BE2C (cell line): ENCODE measurements around the gene TLL2.

Experiments used
- DNase-seq: peaks from one replicate; pipeline ENCODE4 v3.0.0-alpha.2; 2020
- H3K27me3 ChIP-seq: fragments of 250-450 bp; sonication (Bioruptor Pico); 2 replicates; pipeline ENCODE4 v1.5.1; 2020; ENCODE audit warnings: mild to moderate bottlenecking
- H3K36me3 ChIP-seq: fragments of 250-450 bp; sonication (Bioruptor Pico); 2 replicates; pipeline ENCODE4 v1.5.1; 2020; ENCODE audit warnings: mild to moderate bottlenecking
- H3K4me1 ChIP-seq: fragments of 250-450 bp; sonication (Bioruptor Pico); 2 replicates; pipeline ENCODE4 v1.5.1; 2020
- H3K4me3 ChIP-seq: 2 replicates; pipeline ENCODE4 v1.5.1; 2011; ENCODE audit warnings: low read depth, low read length
- H3K9me3 ChIP-seq: fragments of 250-450 bp; sonication (Bioruptor Pico); 2 replicates; pipeline ENCODE4 v1.5.1; 2020
- TF ChIP-seq, protein P1 (sequence below): IDR thresholded peaks from 2 replicates; pipeline ENCODE4 v1.5.1; 2012; ENCODE audit warnings: mild to moderate bottlenecking, low read depth, low read length

TLL2 gene

DNA sequence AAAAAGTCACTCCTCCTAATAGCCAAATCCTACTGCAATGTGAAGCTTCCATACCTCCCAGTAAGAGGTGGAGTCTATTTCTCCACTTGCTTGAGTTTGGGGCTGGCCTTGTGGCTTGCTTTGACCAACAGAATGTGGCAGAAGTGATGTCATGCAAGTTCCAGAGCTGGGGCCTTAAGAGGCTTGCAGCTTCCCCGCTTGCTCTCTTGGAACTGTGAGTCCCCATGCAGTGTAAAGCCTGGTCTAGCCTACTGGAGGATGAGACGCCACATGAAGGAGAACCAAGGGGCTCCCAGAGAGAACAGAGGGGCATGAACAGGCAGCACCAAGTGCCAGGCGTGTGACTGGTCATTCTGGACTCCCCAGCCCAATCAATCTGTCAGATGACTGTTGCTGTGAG, 96.3 kb downstream of the TLL2 start:
- H3K36me3 ChIP-seq = no peaks in the 10 kb centered on the region
- no peak overlapping the region for H3K4me3 ChIP-seq
- TF ChIP-seq, protein P1, sequence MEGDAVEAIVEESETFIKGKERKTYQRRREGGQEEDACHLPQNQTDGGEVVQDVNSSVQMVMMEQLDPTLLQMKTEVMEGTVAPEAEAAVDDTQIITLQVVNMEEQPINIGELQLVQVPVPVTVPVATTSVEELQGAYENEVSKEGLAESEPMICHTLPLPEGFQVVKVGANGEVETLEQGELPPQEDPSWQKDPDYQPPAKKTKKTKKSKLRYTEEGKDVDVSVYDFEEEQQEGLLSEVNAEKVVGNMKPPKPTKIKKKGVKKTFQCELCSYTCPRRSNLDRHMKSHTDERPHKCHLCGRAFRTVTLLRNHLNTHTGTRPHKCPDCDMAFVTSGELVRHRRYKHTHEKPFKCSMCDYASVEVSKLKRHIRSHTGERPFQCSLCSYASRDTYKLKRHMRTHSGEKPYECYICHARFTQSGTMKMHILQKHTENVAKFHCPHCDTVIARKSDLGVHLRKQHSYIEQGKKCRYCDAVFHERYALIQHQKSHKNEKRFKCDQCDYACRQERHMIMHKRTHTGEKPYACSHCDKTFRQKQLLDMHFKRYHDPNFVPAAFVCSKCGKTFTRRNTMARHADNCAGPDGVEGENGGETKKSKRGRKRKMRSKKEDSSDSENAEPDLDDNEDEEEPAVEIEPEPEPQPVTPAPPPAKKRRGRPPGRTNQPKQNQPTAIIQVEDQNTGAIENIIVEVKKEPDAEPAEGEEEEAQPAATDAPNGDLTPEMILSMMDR = no peak
- peaks cover 4% of the 10 kb centered on the region for H3K27me3 ChIP-seq
- H3K4me1 ChIP-seq = peaks cover 4% of the 10 kb centered on the region; the same call in 1 of the 2 replicates
- DNase-seq = no peak
- H3K9me3 ChIP-seq = no peaks in the 10 kb centered on the region

DNA sequence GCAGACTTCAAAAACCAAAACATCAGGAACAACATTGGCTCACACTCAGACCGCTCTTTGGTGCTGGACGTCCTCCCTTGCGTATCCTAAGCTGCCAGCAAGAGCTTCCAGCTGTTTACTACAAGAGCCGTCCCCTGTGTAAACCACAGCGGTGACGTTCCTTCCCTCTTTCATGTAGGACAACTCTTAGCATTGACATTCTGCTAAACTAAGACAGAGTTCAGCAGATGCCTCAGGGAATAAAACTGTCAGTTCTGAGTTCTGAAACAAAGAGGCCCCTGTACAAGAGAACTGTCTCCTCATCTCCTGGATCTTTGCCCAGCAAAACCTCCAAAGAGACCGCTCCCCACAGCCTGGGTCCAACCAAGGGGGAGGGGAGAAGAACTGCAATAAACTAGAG, 97.1 kb downstream of the TLL2 start:
- H3K4me3 ChIP-seq = no peak overlapping the region
- no peaks in the 10 kb centered on the region for H3K36me3 ChIP-seq
- DNase-seq = no peak
- peaks cover 4% of the 10 kb centered on the region; the same call in 1 of the 2 replicates for H3K4me1 ChIP-seq
- TF ChIP-seq, protein P1 = no peak
- peaks cover 12% of the 10 kb centered on the region for H3K27me3 ChIP-seq
- no peaks in the 10 kb centered on the region for H3K9me3 ChIP-seq

DNA sequence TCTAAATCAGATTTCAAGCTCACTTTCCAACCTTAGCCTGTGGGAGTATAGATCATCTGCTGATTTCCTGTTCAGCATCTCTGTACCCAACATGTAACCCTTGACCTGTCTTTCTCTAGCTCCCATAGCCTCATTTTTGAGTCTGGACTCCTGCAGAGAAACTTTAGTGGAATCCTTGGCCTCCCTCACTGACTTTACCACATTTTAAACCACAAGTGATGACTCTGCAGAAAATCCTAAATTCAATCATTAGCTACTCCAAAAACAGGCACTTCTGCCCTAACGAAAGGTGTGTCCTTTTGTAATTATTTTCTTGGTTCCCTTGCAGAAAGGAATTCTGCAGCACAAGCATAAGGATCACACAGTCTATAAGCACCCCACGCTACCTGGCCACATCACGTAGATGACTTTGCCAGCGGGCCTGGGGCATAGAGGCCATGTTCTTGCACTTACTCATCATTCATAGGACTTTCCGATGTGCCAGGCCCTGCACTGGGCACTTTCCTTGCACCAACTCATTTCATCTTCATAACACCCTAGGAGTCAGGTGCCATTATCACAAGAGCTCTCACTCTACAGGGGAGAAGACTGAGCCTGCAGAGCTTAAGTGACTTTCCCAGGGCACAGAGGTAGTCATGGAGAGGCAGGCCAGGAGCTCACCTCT, 97.7 kb downstream of the TLL2 start:
- TF ChIP-seq, protein P1 = no peak
- no peak for DNase-seq
- Histone ChIP-seq H3K4me1 (peaks cover 4% of the 10 kb centered on the region; the same call in 1 of the 2 replicates), H3K9me3 (no peaks in the 10 kb centered on the region), H3K4me3 (no peak overlapping the region), H3K36me3 (no peaks in the 10 kb centered on the region), H3K27me3 (peaks cover 12% of the 10 kb centered on the region)

DNA sequence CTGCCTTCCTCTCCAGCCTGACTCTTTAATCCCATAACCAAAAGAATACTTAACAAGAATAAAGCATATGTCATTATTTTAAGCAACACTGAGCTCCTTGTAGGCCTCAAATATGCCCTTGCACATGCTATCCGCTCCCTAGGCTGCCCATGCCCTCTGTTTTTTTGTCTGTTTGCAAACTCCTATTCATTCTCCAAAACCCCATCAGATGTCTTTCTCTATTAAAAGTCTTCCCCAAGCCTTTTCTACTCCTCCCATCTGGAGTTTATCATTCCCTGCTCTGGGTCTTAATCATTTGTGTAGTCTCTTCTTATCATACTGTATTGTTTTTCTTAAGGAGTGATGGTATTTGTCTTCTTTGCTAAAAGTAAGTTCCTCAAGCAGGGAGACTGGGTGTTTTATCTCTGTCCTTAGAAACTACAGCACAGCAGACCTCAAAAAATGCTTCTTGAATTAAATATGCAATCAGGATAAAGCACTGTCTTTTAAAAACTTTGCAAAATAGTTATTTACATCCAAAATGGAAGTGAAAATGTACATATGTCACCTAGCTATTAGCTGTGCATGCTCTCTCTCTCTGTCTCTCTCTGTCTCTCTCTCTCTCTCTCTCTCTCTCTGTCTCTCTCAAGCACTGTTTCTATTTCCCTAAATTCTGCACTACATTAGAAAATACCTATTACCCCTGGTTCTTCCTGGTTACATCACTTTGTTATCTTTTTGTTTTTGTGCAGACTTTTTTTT, 98.4 kb downstream of the TLL2 start:
- Histone ChIP-seq H3K36me3 (no peaks in the 10 kb centered on the region), H3K4me3 (no peak overlapping the region), H3K9me3 (no peaks in the 10 kb centered on the region), H3K27me3 (peaks cover 12% of the 10 kb centered on the region), H3K4me1 (peaks cover 3% of the 10 kb centered on the region; the same call in 1 of the 2 replicates)
- DNase-seq = no peak
- TF ChIP-seq, protein P1 = no peak

DNA sequence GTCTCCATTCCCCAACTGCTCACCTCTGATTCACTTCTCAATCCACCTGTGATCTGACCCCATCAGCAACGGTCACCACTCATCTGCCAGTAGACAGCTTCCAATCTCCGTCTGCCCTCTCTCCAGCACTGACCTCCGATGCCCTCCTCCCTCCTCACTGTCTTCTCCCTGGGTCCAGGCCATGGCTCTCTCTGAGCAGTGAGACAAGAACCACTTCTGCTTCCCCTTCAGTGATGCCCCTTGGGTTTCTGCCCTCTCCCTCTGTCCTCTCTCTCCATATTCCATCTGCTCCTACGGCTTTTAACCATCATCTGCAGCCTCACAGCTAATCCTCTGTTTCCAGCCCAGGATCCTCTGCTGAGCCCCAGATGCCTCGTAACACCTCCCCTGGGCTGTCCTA, 99.4 kb downstream of the TLL2 start:
- TF ChIP-seq, protein P1 = no peak

More for the DNA sequence above, 99.4 kb downstream of the TLL2 start:
- peaks cover 12% of the 10 kb centered on the region for H3K27me3 ChIP-seq
- no peaks in the 10 kb centered on the region for H3K36me3 ChIP-seq
- DNase-seq = no peak
- no peak overlapping the region for H3K4me3 ChIP-seq
- H3K9me3 ChIP-seq = no peaks in the 10 kb centered on the region
- no peaks in the 10 kb centered on the region for H3K4me1 ChIP-seq
